OCI-LY3 (cell line): ENCODE results near the gene DNAJC15.

ENCODE experiments used
- H2AFZ ChIP-seq: fragments of 200-600, 300-600 bp; shearing (Covaris generic); 2 replicates; pipeline ENCODE4 v1.6.0; 2014; ENCODE audit warnings: antibody characterized with exemption, low read depth, low read length
- H3K27ac ChIP-seq: fragments of 200-600, 300-600 bp; sonication (generic); 2 replicates; pipeline ENCODE4 v1.5.1; 2014; ENCODE audit warnings: mild to moderate bottlenecking, low read length, moderate library complexity, mixed read lengths
- H3K27me3 ChIP-seq: fragments of 200-600, 300-600 bp; sonication (generic); 2 replicates; pipeline ENCODE4 v1.6.1; 2014; ENCODE audit warnings: low read depth, low read length, mixed read lengths
- H3K36me3 ChIP-seq: fragments of 200-600, 300-600 bp; sonication (generic); replicated peaks from 2 replicates; pipeline ENCODE3; 2014; ENCODE audit warnings: low read depth, low read length, mixed read lengths
- H3K4me1 ChIP-seq: fragments of 300-600, 200-600 bp; sonication (generic); 2 replicates; pipeline ENCODE4 v1.6.1; 2014; ENCODE audit warnings: low read length, mixed read lengths
- H3K4me2 ChIP-seq: fragments of 200-600, 300-600 bp; sonication (generic); 2 replicates; pipeline ENCODE4 v1.6.1; 2014; ENCODE audit warnings: low read length, mixed read lengths
- H3K4me3 ChIP-seq: fragments of 300-600, 200-600 bp; sonication (generic); 2 replicates; pipeline ENCODE4 v1.5.1; 2014; ENCODE audit warnings: antibody characterized with exemption, mild to moderate bottlenecking, low read length, moderate library complexity
- H3K79me2 ChIP-seq: fragments of 300-600, 200-600 bp; shearing (Covaris generic); 2 replicates; pipeline ENCODE4 v1.6.1; 2014; ENCODE audit warnings: mild to moderate bottlenecking, low read length, mixed read lengths
- H3K9ac ChIP-seq: fragments of 300-600, 200-600 bp; shearing (Covaris generic); 2 replicates; pipeline ENCODE4 v1.6.0; 2014; ENCODE audit warnings: mild to moderate bottlenecking, low read length, moderate library complexity
- H3K9me3 ChIP-seq: fragments of 200-600, 300-600 bp; shearing (Covaris generic); 2 replicates; pipeline ENCODE4 v1.6.1; 2014; ENCODE audit warnings: low read length, mixed read lengths; ENCODE audit not compliant: insufficient read depth
- H4K20me1 ChIP-seq: fragments of 200-600, 300-600 bp; sonication (generic); 2 replicates; pipeline ENCODE4 v1.6.1; 2016; ENCODE audit warnings: low read length, mixed read lengths; ENCODE audit not compliant: insufficient read depth
- CTCF ChIP-seq: fragments of 200-600, 300-600 bp; sonication (generic); IDR thresholded peaks from 2 replicates; pipeline ENCODE4 v1.5.1; 2014; ENCODE audit warnings: antibody characterized with exemption, low read length, low read depth
- EZH2phosphoT487 ChIP-seq: fragments of 200-600 bp; shearing (Covaris generic); IDR thresholded peaks from 2 replicates; pipeline ENCODE4 v1.6.1; 2018; ENCODE audit warnings: antibody characterized with exemption, mixed run types, low read depth

Gene DNAJC15

GRCh38 chr13:43110658-43111057 lies 87.3 kb downstream of the DNAJC15 start:
- H3K4me2 ChIP-seq, result no peak overlapping the region
- H3K9me3 ChIP-seq, result no peaks in the 10 kb centered on the region
- no peak overlapping the region for H3K4me3 ChIP-seq
- H3K36me3 ChIP-seq, result peaks cover 7% of the 10 kb centered on the region
- no peak overlapping the region for H2AFZ ChIP-seq
- no peaks in the 10 kb centered on the region for H3K79me2 ChIP-seq
- no peak overlapping the region for H3K9ac ChIP-seq
- TF ChIP-seq EZH2phosphoT487, result no peak
- H3K27me3 ChIP-seq, result no peaks in the 10 kb centered on the region
- no peak overlapping the region for H3K27ac ChIP-seq
- peaks cover 4% of the 10 kb centered on the region; the same call in 1 of the 2 replicates for H4K20me1 ChIP-seq
- H3K4me1 ChIP-seq, result no peaks in the 10 kb centered on the region

DNA sequence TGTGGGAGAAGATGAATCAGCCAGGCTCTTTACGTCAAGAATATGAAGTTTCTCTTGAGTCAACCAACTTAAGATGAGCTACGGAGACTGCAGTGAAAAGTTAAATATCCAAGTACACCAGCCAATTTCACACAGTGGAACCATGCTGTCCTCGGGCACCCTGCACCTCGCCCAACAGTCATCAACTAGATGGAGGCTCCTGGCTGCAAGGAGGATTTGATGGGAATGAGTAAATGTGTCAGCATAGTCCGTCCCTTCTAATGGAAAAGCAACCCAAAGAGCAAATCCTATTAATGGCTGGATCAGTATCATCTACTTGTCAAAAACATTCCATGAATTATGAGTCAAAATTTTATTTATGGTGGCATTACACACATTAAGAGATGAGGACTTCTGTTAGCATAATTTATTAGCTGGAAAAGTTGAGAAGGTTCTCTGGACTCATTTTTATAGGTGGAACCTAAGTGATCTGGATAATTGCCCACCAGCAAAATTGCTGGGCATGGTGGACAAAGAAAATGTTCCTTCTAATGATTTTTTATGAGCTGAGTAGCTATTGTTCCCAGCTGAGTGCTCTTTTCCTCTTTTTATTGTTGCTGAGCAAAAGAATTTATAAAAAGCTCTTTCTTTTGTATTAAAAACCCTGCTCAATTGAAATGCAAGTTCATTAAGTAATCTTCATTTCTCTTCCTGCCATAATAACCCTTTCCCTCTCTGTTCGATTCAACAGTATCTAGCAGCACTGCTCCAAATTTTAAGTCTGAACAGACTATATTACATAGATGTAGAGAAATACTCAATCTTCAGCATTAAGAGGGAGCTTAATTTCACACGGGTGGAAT lies 88.4 kb downstream of the DNAJC15 start:
- Histone ChIP-seq H3K4me1 (no peaks in the 10 kb centered on the region), H3K36me3 (peaks cover 7% of the 10 kb centered on the region), H4K20me1 (no peaks in the 10 kb centered on the region), H3K27ac (no peak overlapping the region), H3K27me3 (no peaks in the 10 kb centered on the region), H3K4me2 (no peak overlapping the region), H3K9ac (no peak overlapping the region), H3K4me3 (no peak overlapping the region), H2AFZ (no peak overlapping the region), H3K9me3 (no peaks in the 10 kb centered on the region), H3K79me2 (no peaks in the 10 kb centered on the region)
- no peak for TF ChIP-seq EZH2phosphoT487
- TF ChIP-seq CTCF, result no peak

- no peaks in the 10 kb centered on the region for H4K20me1 ChIP-seq
- H3K9me3 ChIP-seq, result no peaks in the 10 kb centered on the region
- TF ChIP-seq EZH2phosphoT487, result no peak
- TF ChIP-seq CTCF, result no peak
- no peaks in the 10 kb centered on the region for H3K4me1 ChIP-seq
- no peak overlapping the region for H3K27ac ChIP-seq
- no peaks in the 10 kb centered on the region for H3K27me3 ChIP-seq
- H2AFZ ChIP-seq, result no peak overlapping the region
- no peak overlapping the region for H3K9ac ChIP-seq
- H3K36me3 ChIP-seq, result peaks cover 4% of the 10 kb centered on the region
- no peaks in the 10 kb centered on the region for H3K79me2 ChIP-seq
- H3K4me3 ChIP-seq, result no peak overlapping the region
- no peak overlapping the region for H3K4me2 ChIP-seq
Measured at GRCh38 chr13:43113603-43114002, 90.2 kb downstream of the DNAJC15 start.

- H3K27me3 ChIP-seq, result no peaks in the 10 kb centered on the region
- H3K4me2 ChIP-seq, result no peak overlapping the region
- no peaks in the 10 kb centered on the region for H3K4me1 ChIP-seq
- H3K9ac ChIP-seq, result no peak overlapping the region
- no peak for TF ChIP-seq EZH2phosphoT487
- no peak for TF ChIP-seq CTCF
- no peaks in the 10 kb centered on the region for H3K79me2 ChIP-seq
- H3K9me3 ChIP-seq, result no peaks in the 10 kb centered on the region
- H2AFZ ChIP-seq, result no peak overlapping the region
- no peaks in the 10 kb centered on the region for H3K36me3 ChIP-seq
- no peak overlapping the region for H3K4me3 ChIP-seq
- no peak overlapping the region for H3K27ac ChIP-seq
- no peaks in the 10 kb centered on the region for H4K20me1 ChIP-seq
Measured at GRCh38 chr13:43114504-43114903, 91.1 kb downstream of the DNAJC15 start.
